WTC11 (cell line): Measurements from ENCODE around the gene TMEM176A. TPM values are rescaled to one million over a fixed set of nuclear protein-coding genes. Genes with fewer than 3 reads are reported as not detected.

Experiments used
- ATAC-seq: fragments of 200-7000 bp; cut with Tn5 transposase; 2 replicates; pipeline ENCODE4 v1.10.0; 2021; ENCODE audit warnings: mild to moderate bottlenecking, moderate library complexity
- CTCF ChIA-PET: fragments of 300-600 bp; sonication (Branson Sonifier 250); formaldehyde crosslinking; loops from one replicate; lab custom pipeline; 2021; ENCODE audit warnings: antibody characterized with exemption; lab: Charles Lee
- POLR2A ChIA-PET: fragments of 350-600 bp; sonication (Branson Sonifier 250); formaldehyde crosslinking; loops from one replicate; lab custom pipeline; 2021; ENCODE audit warnings: antibody characterized with exemption; lab: Charles Lee
- DNase-seq: peaks from one replicate; pipeline ENCODE4 v3.0.0; 2021; ENCODE audit warnings: low spot score
- H3K27ac Mint-ChIP-seq: 2 replicates; pipeline ENCODE4 v1.8.0; 2021; ENCODE audit warnings: mixed read lengths
- H3K27me3 Mint-ChIP-seq: 2 replicates; pipeline ENCODE4 v1.8.0; 2021; ENCODE audit warnings: low read depth, mild to moderate bottlenecking, moderate library complexity, mixed read lengths
- H3K36me3 Mint-ChIP-seq: 2 replicates; pipeline ENCODE4 v1.8.0; 2021; ENCODE audit warnings: mixed read lengths
- H3K4me1 Mint-ChIP-seq: 2 replicates; pipeline ENCODE4 v1.8.0; 2022; ENCODE audit warnings: mixed read lengths
- H3K4me3 Mint-ChIP-seq: 2 replicates; pipeline ENCODE4 v1.8.0; 2021; ENCODE audit warnings: mild to moderate bottlenecking, moderate library complexity, mixed read lengths
- H3K9me3 Mint-ChIP-seq: 2 replicates; pipeline ENCODE4 v1.8.0; 2021; ENCODE audit warnings: mixed read lengths
- CDX4 ChIP-seq: fragments of 250-450 bp; sonication (Bioruptor Pico); IDR thresholded peaks from 2 replicates; pipeline ENCODE4 v1.9.0; 2021; ENCODE audit warnings: moderate library complexity, mild to moderate bottlenecking, inconsistent platforms, borderline replicate concordance
- CREM ChIP-seq: sonication (generic); formaldehyde crosslinking; IDR thresholded peaks from 2 replicates; pipeline ENCODE4 v1.8.1; 2022; ENCODE audit warnings: mild to moderate bottlenecking, missing genetic modification reagents, moderate library complexity
- ESRRA ChIP-seq: sonication (generic); formaldehyde crosslinking; IDR thresholded peaks from 2 replicates; pipeline ENCODE4 v1.8.1; 2022; ENCODE audit warnings: mild to moderate bottlenecking, missing genetic modification reagents, borderline replicate concordance
- ETV6 ChIP-seq: sonication (generic); formaldehyde crosslinking; IDR thresholded peaks from 2 replicates; pipeline ENCODE4 v1.8.1; 2022; ENCODE audit warnings: mild to moderate bottlenecking, missing genetic modification reagents
- FOXJ3 ChIP-seq: sonication (generic); formaldehyde crosslinking; IDR thresholded peaks from 2 replicates; pipeline ENCODE4 v1.9.0; 2021; ENCODE audit warnings: missing genetic modification reagents, mild to moderate bottlenecking, borderline replicate concordance
- FOXK1 ChIP-seq: sonication (generic); formaldehyde crosslinking; IDR thresholded peaks from 2 replicates; pipeline ENCODE4 v1.8.0; 2022; ENCODE audit warnings: mild to moderate bottlenecking, moderate library complexity, missing genetic modification reagents
- GABPB1 ChIP-seq: sonication (generic); formaldehyde crosslinking; IDR thresholded peaks from 2 replicates; pipeline ENCODE4 v1.8.1; 2023; ENCODE audit warnings: mild to moderate bottlenecking, missing genetic modification reagents
- IRF1 ChIP-seq: sonication (generic); formaldehyde crosslinking; IDR thresholded peaks from 2 replicates; pipeline ENCODE4 v1.8.0; 2023; ENCODE audit warnings: missing genetic modification reagents
- NFYB ChIP-seq: sonication (generic); formaldehyde crosslinking; conservative IDR thresholded peaks from 2 replicates; pipeline ENCODE4 v1.8.0; 2022; ENCODE audit warnings: low read depth, missing genetic modification reagents
- NR3C1 ChIP-seq: sonication (generic); formaldehyde crosslinking; conservative IDR thresholded peaks from 2 replicates; pipeline ENCODE4 v1.8.1; 2023; ENCODE audit warnings: low read depth, mild to moderate bottlenecking, missing genetic modification reagents
- RORB ChIP-seq: fragments of 250-450 bp; sonication (Bioruptor Pico); IDR thresholded peaks from 2 replicates; pipeline ENCODE4 v1.9.0; 2021; ENCODE audit warnings: mild to moderate bottlenecking
- SOX15 ChIP-seq: fragments of 250-450 bp; sonication (Bioruptor Pico); IDR thresholded peaks from 2 replicates; pipeline ENCODE4 v1.9.0; 2021; ENCODE audit warnings: mild to moderate bottlenecking
- TCF7 ChIP-seq: sonication (generic); formaldehyde crosslinking; IDR thresholded peaks from 2 replicates; pipeline ENCODE4 v1.8.0; 2022; ENCODE audit warnings: mild to moderate bottlenecking, low read depth, missing genetic modification reagents, moderate library complexity
- ZNF121 ChIP-seq: sonication (generic); formaldehyde crosslinking; IDR thresholded peaks from 2 replicates; pipeline ENCODE4 v1.8.0; 2023; ENCODE audit warnings: missing genetic modification reagents
- ZNF138 ChIP-seq: sonication (generic); formaldehyde crosslinking; conservative IDR thresholded peaks from 2 replicates; pipeline ENCODE4 v1.8.1; 2022; ENCODE audit warnings: mild to moderate bottlenecking, moderate library complexity, missing genetic modification reagents
- ZNF232 ChIP-seq: sonication (generic); formaldehyde crosslinking; IDR thresholded peaks from 2 replicates; pipeline ENCODE4 v1.8.0; 2022; ENCODE audit warnings: mild to moderate bottlenecking, missing genetic modification reagents
- ZNF317 ChIP-seq: sonication (generic); formaldehyde crosslinking; IDR thresholded peaks from 2 replicates; pipeline ENCODE4 v1.8.1; 2023; ENCODE audit warnings: low read depth, mild to moderate bottlenecking, moderate library complexity, missing genetic modification reagents, borderline replicate concordance
- total RNA-seq: library from RNA; stranded (reverse); gene quantifications from 3 replicates; pipeline ENCODE4 v1.2.3, GENCODE V29; 2021
- TF ChIP-seq, protein P1 (sequence below): sonication (generic); formaldehyde crosslinking; IDR thresholded peaks from 2 replicates; pipeline ENCODE4 v1.8.1; 2022; ENCODE audit warnings: missing genetic modification reagents, borderline replicate concordance
- TF ChIP-seq, protein P2 (sequence below): sonication (generic); formaldehyde crosslinking; IDR thresholded peaks from 2 replicates; pipeline ENCODE4 v1.8.1; 2023; ENCODE audit warnings: mild to moderate bottlenecking, missing genetic modification reagents
- TF ChIP-seq, protein P3 (sequence below): fragments of 250-450 bp; sonication (Bioruptor Pico); IDR thresholded peaks from 2 replicates; pipeline ENCODE4 v1.8.0; 2021; ENCODE audit warnings: mild to moderate bottlenecking
- TF ChIP-seq, protein P4 (sequence below): sonication (generic); formaldehyde crosslinking; IDR thresholded peaks from 2 replicates; pipeline ENCODE4 v1.8.1; 2023; ENCODE audit warnings: mild to moderate bottlenecking, moderate library complexity, missing genetic modification reagents
- TF ChIP-seq, protein P5 (sequence below): fragments of 250-450 bp; sonication (Bioruptor Pico); IDR thresholded peaks from 2 replicates; pipeline ENCODE4 v1.9.0; 2021; ENCODE audit warnings: mild to moderate bottlenecking, borderline replicate concordance

TMEM176A gene
- total RNA-seq, 1 experiment from 2014 or later: 0.74 TPM

- ATAC-seq: no peak
- Mint-ChIP-seq H3K27me3 (peaks cover 11% of the 10 kb centered on the region), H3K36me3 (no peaks in the 10 kb centered on the region), H3K4me3 (no peak overlapping the region)
- CTCF ChIA-PET: interaction anchor here (0.6 to 2.0 kb wide), 3 partner anchors 13 to 197 kb away, joined by 3 to 6 read pairs (median 4); no protein-coding TSS in a partner anchor
- TF ChIP-seq TCF7 (no peak), CREM (CRISPR knock-in tag) (no peak), SOX15 (CRISPR knock-in tag) (no peak), ZNF121 (CRISPR knock-in tag) (no peak), IRF1 (CRISPR knock-in tag) (no peak), CDX4 (no peak), ESRRA (CRISPR knock-in tag) (no peak), NR3C1 (no peak), NFYB (no peak), ZNF232 (CRISPR knock-in tag) (no peak), FOXK1 (CRISPR knock-in tag) (no peak)
- TF ChIP-seq, protein P1, sequence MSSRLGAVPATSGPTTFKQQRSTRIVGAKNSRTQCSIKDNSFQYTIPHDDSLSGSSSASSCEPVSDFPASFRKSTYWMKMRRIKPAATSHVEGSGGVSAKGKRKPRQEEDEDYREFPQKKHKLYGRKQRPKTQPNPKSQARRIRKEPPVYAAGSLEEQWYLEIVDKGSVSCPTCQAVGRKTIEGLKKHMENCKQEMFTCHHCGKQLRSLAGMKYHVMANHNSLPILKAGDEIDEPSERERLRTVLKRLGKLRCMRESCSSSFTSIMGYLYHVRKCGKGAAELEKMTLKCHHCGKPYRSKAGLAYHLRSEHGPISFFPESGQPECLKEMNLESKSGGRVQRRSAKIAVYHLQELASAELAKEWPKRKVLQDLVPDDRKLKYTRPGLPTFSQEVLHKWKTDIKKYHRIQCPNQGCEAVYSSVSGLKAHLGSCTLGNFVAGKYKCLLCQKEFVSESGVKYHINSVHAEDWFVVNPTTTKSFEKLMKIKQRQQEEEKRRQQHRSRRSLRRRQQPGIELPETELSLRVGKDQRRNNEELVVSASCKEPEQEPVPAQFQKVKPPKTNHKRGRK (CRISPR knock-in tag): no peak
- TF ChIP-seq, protein P2, sequence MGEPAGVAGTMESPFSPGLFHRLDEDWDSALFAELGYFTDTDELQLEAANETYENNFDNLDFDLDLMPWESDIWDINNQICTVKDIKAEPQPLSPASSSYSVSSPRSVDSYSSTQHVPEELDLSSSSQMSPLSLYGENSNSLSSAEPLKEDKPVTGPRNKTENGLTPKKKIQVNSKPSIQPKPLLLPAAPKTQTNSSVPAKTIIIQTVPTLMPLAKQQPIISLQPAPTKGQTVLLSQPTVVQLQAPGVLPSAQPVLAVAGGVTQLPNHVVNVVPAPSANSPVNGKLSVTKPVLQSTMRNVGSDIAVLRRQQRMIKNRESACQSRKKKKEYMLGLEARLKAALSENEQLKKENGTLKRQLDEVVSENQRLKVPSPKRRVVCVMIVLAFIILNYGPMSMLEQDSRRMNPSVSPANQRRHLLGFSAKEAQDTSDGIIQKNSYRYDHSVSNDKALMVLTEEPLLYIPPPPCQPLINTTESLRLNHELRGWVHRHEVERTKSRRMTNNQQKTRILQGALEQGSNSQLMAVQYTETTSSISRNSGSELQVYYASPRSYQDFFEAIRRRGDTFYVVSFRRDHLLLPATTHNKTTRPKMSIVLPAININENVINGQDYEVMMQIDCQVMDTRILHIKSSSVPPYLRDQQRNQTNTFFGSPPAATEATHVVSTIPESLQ (CRISPR knock-in tag): no peak
- TF ChIP-seq, protein P3, sequence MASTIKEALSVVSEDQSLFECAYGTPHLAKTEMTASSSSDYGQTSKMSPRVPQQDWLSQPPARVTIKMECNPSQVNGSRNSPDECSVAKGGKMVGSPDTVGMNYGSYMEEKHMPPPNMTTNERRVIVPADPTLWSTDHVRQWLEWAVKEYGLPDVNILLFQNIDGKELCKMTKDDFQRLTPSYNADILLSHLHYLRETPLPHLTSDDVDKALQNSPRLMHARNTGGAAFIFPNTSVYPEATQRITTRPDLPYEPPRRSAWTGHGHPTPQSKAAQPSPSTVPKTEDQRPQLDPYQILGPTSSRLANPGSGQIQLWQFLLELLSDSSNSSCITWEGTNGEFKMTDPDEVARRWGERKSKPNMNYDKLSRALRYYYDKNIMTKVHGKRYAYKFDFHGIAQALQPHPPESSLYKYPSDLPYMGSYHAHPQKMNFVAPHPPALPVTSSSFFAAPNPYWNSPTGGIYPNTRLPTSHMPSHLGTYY: no peak
- TF ChIP-seq, protein P4, sequence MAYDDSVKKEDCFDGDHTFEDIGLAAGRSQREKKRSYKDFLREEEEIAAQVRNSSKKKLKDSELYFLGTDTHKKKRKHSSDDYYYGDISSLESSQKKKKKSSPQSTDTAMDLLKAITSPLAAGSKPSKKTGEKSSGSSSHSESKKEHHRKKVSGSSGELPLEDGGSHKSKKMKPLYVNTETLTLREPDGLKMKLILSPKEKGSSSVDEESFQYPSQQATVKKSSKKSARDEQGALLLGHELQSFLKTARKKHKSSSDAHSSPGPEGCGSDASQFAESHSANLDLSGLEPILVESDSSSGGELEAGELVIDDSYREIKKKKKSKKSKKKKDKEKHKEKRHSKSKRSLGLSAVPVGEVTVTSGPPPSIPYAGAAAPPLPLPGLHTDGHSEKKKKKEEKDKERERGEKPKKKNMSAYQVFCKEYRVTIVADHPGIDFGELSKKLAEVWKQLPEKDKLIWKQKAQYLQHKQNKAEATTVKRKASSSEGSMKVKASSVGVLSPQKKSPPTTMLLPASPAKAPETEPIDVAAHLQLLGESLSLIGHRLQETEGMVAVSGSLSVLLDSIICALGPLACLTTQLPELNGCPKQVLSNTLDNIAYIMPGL: no peak
- TF ChIP-seq, all 79 proteins: peak for 0
- POLR2A ChIA-PET: no interaction called here
- DNase-seq: no peak
- Mint-ChIP-seq H3K4me1 (no peaks in the 10 kb centered on the region), H3K27ac (no peak overlapping the region), H3K9me3 (no peaks in the 10 kb centered on the region; the same call in none of the 2 replicates)
Measured at GRCh38 chr7:150791746-150792452, 8.7 kb upstream of the TMEM176A start.

- Mint-ChIP-seq H3K4me3 (no peak overlapping the region), H3K9me3 (no peaks in the 10 kb centered on the region; the same call in none of the 2 replicates), H3K36me3 (no peaks in the 10 kb centered on the region), H3K27ac (no peak overlapping the region), H3K4me1 (peaks cover 6% of the 10 kb centered on the region), H3K27me3 (peaks cover 24% of the 10 kb centered on the region)
- CTCF ChIA-PET: interaction anchor here (1.7 kb wide), 1 partner anchor 104 kb away, joined by 5 read pairs; no protein-coding TSS in a partner anchor
- POLR2A ChIA-PET: no interaction called here
- ATAC-seq (no peak), DNase-seq (no peak)
- TF ChIP-seq RORB (CRISPR knock-in tag): no peak
- TF ChIP-seq FOXJ3 (CRISPR knock-in tag): no peak
- TF ChIP-seq, protein P5, sequence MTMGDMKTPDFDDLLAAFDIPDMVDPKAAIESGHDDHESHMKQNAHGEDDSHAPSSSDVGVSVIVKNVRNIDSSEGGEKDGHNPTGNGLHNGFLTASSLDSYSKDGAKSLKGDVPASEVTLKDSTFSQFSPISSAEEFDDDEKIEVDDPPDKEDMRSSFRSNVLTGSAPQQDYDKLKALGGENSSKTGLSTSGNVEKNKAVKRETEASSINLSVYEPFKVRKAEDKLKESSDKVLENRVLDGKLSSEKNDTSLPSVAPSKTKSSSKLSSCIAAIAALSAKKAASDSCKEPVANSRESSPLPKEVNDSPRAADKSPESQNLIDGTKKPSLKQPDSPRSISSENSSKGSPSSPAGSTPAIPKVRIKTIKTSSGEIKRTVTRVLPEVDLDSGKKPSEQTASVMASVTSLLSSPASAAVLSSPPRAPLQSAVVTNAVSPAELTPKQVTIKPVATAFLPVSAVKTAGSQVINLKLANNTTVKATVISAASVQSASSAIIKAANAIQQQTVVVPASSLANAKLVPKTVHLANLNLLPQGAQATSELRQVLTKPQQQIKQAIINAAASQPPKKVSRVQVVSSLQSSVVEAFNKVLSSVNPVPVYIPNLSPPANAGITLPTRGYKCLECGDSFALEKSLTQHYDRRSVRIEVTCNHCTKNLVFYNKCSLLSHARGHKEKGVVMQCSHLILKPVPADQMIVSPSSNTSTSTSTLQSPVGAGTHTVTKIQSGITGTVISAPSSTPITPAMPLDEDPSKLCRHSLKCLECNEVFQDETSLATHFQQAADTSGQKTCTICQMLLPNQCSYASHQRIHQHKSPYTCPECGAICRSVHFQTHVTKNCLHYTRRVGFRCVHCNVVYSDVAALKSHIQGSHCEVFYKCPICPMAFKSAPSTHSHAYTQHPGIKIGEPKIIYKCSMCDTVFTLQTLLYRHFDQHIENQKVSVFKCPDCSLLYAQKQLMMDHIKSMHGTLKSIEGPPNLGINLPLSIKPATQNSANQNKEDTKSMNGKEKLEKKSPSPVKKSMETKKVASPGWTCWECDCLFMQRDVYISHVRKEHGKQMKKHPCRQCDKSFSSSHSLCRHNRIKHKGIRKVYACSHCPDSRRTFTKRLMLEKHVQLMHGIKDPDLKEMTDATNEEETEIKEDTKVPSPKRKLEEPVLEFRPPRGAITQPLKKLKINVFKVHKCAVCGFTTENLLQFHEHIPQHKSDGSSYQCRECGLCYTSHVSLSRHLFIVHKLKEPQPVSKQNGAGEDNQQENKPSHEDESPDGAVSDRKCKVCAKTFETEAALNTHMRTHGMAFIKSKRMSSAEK (CRISPR knock-in tag): no peak
- no peak for TF ChIP-seq NR3C1
- no peak for TF ChIP-seq ETV6 (CRISPR knock-in tag)
- TF ChIP-seq ZNF317 (CRISPR knock-in tag): no peak
- no peak for TF ChIP-seq CREM (CRISPR knock-in tag)
- TF ChIP-seq GABPB1 (CRISPR knock-in tag): no peak
- TF ChIP-seq ZNF138 (CRISPR knock-in tag): no peak
Measured at GRCh38 chr7:150793569-150794238, 6.9 kb upstream of the TMEM176A start.
